HG03159 (cell line): ENCODE data around the gene GATAD1.
"Not testable (repeated sequence)": the region's sequence is repeated elsewhere in the genome, so short reads cannot be mapped to it uniquely, and the experiment has no call there.

ENCODE experiments used
- ATAC-seq: cut with Tn5 transposase; IDR thresholded peaks from one replicate; pipeline ENCODE4 v1.9.1; 2021; ENCODE audit warnings: mild to moderate bottlenecking, moderate library complexity; ENCODE audit not compliant: unreplicated experiment

Gene GATAD1, protein sequence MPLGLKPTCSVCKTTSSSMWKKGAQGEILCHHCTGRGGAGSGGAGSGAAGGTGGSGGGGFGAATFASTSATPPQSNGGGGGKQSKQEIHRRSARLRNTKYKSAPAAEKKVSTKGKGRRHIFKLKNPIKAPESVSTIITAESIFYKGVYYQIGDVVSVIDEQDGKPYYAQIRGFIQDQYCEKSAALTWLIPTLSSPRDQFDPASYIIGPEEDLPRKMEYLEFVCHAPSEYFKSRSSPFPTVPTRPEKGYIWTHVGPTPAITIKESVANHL

DNA sequence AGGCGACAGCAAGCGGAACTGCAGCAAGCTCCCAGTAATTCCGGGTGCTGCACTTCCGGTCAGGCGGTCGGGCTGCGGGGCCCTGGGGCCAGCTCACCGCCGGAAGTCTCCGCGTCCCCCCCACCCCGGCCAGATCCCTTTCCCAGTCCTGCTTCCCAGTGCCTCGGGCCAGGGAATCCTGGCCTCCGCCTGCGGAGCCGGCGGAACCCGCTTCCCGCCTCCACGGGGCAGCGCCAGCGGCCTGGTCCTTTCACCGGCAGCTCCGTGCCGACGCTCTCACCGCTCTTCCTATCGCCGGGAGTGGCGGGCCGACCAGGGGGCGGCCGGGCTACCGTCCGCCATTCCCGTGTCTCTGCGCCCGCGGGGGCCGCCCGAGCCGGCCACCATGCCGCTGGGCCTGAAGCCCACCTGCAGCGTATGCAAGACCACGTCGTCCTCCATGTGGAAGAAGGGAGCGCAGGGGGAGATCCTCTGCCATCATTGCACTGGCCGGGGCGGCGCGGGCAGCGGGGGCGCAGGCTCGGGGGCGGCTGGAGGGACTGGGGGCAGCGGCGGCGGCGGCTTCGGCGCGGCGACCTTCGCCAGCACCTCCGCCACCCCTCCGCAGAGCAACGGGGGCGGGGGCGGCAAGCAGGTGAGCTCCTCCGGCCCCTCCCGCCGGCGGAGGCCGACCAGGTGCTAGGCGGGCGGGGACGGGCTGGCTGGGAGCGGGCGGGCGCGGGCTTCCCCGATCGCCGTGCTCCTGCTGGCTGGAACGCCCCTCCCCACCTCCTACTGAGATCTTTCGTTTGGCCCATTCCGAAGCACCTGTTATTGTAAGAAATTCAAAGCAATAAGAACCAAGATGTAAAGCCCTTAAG lies at the start of gene GATAD1:
Gene GATAD1, plus strand, starts transcription at position 138 of the 860 bp plus-strand sequence. Its CDS starts 248 bp downstream, at position 386.
- peak; percentile 87 for ATAC-seq

DNA sequence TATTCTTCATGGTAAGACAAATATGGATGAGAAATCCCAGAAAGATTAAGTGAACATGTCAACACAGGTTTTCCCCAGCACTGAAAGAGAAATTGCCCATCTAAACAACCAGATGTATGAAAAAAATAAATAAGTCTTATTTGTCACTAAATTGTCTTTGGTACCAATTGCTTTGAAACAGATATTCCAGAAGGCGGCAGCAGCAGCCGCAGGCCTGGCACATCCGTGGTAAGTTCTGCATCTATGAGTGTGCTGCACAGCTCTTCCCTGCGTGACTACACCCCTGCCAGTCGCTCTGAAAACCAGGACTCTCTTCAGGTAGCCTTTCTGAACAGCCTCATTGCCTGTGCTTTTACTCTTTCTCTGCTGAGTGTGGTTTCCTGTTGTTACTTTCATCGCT lies 49.7 kb upstream of the GATAD1 start:
- ATAC-seq: no peak

DNA sequence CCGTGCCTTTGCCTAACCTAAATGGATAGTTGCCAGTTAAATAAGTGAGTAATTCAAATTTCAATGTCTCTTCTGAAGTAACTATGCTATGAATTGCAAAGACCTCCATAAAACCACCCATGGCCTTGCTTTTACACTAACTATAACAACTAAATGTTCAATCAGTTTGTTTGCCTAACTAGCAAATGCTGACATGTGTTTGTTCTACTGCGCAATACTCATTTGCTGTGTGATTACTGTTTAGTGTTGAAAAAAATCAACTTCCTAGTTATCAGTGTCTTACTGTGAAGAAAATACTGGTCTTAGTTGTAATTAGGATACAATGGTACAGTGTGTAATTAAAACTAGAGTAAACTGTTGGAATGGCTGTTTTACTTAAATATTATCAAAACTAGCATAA lies 47.3 kb upstream of the GATAD1 start:
- no peak for ATAC-seq

DNA sequence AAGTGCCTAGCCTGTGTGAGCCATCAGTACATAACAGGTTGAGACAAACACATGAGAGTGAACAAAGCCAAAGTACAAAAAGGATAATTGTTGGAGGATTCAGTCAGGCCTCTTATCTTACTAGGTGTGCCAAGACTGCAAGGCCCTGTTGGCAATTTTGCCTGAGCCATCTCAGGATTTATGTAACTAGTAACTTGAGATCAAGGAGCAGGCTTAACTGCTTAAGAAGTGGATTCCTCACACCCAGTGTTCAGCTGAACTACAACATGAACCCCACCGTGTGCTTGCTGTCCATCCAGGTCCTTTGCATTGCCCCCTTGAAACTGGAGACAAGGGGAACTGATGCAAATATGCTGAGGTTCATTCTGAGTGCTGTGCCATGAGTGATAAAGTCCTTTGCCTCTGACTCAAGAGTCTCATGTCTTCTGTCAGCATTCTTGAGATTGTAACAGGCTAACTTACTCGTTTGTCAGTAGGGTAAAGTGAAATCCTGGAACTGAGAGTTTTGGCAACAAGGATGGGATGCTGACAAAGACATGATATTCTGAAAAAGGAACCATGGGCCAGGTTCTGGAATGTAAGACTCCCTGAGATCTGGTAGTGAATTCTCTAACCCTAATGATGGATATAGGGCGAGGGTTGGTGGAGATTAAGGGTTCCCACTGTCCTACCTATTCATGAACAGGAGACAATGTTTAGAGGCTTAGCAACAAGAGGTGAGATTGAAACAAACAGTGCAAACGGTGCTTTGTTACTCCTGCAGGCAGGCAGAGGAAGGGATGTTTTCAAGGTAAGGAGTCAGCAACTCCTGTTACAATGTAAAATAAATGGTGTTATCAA lies 44.1 kb upstream of the GATAD1 start:
- no peak for ATAC-seq

DNA sequence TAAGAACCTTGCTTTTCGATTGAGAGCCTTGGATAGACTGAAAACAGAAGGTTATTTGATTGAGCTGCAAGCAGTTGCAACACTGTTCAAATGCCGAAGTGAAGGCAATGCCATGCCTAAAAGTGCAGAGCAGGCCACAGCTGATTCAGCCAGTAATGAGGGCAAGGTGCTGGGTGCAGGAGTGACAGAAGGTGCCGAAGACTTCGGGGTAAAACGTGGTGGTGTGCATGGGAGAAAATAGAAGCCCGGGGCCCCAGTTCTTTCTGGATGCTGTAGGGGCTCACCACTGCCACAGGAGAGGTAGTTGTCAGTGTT lies 43.6 kb upstream of the GATAD1 start:
- no peak for ATAC-seq

DNA sequence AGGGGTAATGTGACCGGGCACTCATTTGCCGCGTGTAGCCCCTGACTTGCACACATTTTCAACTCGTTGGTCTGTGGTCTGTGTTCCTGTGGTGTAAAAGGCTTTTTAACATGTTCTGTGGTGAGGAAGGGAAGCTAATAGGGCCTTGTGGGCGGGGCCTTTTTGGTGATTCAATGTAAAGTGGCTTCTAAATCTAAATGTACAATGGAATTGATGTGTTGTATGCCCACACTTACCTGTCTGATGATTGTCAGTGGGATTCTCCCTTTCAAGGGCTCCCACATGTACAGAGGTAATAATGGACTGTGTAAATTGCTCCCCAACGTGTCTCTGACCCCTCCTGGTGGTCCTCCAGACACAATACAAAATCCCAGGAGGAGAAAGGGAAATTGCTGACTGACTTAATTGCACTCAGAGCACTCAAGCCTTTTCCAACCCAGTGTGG lies 43.1 kb upstream of the GATAD1 start:
- ATAC-seq: no peak

DNA sequence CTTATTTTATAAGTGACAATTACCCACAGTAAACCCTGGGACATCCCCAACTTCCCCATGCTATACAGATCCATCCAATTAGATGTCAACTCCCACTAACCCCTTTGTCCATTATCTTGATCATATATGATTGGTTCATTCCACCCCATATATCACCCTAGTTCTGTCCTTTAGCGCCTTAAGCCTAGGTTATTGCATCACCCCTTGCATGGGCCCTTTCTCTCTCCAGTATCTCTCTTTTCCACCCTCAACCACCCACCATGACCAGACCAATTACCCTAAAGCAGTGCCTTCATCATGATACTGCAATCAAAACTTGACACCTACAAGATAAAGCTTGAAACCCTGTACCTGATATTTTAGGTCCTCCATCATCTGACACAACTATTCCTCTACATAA lies 37.9 kb upstream of the GATAD1 start:
- no peak for ATAC-seq

DNA sequence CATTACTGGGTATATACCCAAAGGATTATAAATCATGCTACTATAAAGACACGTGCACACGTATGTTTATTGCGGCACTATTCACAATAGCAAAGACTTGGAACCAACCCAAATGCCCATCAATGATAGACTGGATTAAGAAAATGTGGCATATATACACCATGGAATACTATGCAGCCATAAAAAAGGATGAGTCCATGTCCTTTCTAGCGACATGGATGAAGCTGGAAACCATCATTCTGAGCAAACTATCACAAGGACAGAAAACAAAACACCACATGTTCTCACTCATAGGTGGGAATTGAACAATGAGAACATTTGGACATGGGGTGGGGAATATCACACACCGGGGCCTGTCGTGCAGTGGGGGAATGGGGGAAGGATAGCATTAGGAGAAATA lies 37.1 kb upstream of the GATAD1 start:
- ATAC-seq: not testable (repeated sequence)

DNA sequence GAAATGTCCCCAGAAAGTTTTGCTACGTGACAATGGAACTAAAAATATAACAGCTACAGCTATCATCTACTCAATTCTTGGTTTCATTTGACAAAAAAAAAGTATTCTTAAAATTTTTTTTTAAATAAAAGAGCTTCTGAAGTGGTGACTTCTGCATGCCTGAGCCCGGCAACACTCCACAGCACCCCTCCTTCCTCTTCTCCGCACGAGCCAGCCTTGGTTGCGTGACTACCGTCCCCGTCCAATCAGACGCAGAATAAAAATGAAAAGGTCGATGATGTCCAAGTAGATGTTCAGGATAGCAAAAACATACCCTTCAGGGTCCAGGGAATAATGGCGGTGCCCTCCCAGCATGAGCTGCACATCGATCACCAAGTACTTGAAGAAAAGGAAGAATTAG lies 34.5 kb upstream of the GATAD1 start:
- ATAC-seq: no peak

DNA sequence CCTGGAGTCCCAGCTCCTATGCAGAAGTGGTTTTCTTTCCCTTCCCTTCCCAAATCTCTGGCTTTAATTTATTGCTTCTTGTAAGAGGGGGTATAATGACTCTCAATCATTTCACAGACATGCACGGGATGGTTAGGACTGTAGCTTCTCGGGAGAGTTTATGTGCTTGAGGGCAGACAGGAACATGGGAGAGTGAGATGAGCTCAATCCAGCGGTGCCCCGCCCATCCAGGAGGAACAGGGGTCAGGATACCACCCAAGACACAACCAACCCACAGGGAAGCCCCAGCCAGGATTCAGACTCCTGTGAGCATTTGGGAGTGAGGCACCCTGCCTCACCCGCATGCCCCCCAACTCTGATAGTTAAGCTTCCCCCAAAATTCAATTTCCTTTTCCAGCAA lies 33.7 kb upstream of the GATAD1 start:
- ATAC-seq: no peak

DNA sequence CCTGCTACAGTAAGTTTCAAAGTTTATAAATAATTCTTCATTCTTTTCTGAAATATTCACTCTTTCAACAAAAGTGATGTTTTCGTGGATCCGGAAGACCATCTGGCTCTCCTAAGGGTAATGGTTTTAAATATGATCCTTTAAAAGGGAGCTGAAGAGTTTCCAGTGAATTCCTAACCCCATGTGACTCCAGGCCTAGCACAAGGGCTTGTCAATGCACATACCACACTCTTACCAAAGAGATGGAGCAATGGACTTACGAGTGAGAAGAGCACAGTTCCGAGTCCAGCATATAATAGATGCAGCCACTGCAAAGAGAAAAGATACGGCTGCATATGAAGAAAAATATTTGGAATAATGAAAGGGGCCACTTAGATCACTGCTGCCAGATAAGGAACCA lies 32.1 kb upstream of the GATAD1 start:
- ATAC-seq: no peak

DNA sequence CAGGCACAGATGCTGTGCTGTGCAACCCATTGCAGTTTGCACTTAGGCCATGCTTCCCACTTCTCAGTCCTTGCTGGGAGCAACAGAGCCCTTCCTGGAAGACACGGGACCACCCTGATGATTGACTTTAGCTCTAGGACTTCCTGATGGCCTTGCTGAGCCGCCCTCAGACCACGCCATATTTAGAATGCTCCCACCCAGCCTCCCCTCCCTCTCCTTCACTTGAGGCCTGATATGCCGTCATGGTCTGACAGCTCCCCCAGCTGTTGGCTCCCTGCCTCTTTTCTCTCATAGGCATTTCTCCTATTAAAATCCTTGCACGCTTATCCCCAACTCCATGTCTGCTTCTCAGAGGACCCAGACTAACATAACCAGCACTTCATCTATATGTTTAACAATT lies 29.4 kb upstream of the GATAD1 start:
- ATAC-seq: no peak

DNA sequence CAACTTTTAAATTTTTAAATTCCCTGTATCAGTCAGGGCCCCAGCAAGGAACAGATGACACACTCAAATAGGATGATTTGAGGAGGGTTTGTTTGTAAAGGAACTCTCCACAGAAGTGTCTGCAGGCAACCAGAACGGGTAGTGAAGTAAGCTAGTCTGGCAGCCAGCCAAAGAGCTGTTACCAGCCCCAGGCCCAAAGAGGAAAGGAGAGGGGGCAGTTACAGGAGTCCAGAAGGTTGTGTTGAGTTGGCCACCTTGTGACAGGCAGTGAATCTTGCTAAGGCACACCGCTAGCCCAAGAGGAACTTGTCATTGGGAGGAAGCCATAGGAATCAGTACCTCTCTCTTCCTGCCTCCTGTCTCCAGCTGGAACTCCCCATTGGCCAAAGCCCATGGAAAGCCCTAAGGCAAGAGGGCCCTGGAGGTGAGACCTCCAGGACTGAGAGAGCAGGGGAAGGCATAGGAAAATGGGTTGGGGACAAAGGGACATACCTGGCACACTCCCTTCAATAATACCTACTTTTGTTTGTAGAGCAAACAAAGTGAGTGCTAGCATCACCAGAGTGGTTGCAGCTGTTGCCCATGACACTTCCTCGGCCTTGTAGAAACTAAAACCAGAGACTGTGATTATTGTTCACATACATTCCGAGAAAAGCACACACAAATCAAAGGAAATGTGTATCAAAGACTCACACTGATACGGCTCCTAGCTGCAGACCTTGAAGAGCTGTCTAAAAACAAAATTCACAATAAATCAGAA lies 25.4 kb upstream of the GATAD1 start:
- no peak for ATAC-seq

DNA sequence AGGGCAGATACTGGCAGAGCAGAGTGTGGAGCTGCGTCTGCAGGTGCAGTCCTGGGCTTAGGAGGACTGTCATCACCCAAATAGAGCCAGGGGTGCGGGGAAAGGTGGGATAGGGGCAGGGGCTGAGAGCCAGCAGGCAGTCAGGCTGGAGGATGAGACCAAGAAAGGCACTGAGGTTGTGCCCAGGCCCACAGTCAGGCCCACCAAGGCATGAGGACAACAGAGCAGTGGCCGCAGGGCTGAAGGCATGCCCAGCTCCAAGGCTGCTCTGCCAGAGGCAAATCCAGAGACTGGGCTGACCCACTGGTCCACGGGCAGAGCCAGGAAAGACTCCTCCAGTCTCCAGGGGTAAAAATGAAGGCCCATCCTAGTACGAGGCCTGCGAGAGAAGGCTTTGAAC lies 24.4 kb upstream of the GATAD1 start:
- no peak for ATAC-seq

DNA sequence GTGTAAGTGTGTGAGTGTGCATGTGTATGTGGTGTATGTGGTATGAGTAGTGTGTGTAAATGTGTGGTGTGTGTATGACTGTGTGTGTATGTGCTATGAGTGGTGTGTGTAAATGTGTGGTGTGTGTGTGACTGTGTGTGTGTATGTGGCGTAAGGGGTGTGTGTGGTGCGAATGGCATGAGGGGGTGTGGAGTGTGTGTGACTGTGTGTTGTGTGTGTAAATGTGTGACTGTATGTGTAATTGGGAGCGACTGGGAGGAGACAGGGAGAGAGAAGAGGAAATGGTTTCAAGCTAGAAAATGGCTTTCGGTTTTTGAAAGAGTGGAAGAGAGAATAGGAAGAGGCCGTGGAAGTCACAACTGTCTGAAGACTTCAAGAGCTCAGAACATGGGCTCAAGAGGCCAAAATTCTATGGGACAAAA lies 23.6 kb upstream of the GATAD1 start:
- no peak for ATAC-seq

DNA sequence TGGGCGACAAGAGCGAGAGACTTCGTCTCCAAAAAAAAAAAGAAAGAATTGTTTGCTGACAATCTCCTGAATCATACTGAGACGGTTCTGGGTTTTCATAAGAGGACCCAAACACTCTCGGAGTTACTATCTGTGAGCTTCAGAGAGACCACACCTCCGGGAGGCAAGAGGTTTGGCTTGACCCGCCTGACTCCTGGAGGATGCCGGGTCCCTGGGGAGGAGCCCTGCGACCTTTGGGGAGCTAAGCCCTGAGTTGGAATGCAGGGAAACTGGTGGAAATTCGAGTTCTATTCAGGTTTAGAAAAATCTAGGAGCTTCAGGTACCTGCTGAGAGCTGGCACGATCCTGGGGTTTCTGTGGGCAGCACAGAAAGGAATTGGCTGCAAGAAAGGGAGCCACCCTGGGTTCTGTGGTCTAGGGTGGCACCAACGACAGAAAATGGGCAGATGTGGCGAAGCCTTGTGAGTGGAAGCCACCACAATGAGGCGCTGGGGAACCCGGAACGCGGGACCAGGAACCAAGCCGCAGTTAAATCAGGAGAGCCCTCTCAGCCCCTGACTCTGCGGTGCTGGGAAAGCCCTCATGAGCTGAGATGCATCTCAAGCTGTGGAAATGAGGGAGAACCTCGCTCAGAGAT lies 21.9 kb upstream of the GATAD1 start:
- ATAC-seq: no peak

DNA sequence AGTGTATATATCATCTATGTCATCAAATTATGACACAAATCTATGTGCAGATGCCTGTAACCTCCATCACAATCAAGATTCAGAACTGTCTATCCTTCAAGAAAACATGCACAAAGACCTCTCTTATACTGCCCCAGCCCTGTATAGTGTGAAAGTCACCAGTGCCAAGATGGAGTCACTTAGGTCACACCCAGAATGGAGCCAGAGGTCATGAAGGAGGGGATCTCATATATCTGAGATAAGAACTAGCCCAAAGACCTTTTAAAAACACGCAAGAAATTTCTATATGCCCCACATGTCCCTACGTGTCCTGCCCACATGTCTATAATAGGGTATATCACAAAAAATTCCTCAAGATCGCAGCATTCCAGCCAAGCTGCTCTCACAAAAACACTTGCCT lies 20.1 kb upstream of the GATAD1 start:
- no peak for ATAC-seq

DNA sequence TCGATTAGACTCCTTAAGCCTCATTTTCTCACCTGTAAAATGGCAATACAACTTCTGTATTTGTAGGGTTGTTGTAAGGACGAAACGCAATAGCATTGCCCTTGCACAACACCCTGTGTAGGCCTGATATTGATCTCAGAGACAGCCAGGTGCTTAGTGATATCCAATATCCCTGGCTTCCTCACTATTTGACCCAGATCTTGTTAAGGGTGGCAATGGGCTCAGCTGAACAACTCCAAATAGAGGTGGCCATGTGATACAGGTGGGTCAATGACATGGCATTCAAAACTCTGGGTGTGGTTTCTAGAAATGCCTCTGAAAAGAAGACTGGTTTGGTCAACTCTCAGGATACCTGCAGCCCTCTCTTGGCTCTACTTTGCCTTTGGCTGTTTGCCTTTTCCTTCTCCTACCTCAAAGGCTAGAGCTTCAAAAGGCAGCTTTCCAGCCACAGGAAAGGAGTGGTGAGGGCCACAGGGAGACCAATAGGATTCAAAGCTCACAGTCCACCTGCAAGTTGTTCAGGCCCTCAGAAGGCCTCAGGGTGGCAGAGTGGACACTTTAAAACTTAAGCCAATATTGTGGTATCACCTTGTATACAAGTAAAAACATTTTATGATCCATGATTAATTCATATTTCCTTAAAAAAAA lies 14.9 kb upstream of the GATAD1 start:
- ATAC-seq: no peak

DNA sequence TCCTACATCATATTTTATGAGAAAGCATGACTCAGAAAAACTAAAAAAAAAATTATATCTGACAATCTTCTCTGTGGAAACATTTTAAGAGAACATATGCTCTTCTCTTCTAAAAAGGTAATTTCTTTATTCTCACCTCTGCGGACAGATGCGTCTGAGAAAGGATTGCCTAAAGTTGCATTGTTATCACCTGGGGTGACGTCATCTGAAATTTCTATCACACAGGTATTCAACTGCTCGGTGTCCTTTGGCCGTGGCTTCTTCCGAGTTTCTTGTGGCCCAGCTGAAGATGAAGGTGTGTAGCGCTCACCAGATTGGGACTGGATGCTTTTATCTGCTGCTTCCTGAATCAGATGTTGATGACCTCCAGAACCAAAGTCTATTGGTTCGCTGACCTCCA lies 14.3 kb upstream of the GATAD1 start:
- ATAC-seq: no peak

DNA sequence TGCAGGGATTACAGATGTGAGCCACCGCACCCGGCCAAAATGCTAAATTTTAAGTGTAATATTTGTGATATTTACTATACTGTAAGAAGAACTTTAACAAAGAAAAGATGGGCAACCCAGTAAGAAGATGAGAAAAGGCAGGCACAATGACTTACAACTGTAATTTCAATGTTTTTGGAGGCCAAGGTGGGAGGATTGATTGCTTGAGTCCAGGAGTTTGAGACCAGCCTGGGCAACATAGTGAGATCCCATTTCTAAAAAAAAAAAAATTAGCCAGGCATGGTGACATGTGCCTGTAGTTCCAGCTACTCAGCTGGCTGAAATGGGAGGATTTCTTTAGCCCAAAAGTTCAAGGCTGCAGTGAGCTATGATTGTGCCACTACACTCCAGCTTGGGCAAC lies 11.7 kb upstream of the GATAD1 start:
- no peak for ATAC-seq
